HG02588 (cell line): ENCODE measurements around the gene A3GALT2.
"Not testable (repeated sequence)": the region's sequence is repeated elsewhere in the genome, so short reads cannot be mapped to it uniquely, and the experiment has no call there.

Source experiments
- ATAC-seq: cut with Tn5 transposase; IDR thresholded peaks from one replicate; pipeline ENCODE4 v1.9.1; 2021; ENCODE audit warnings: mild to moderate bottlenecking, moderate library complexity; ENCODE audit not compliant: unreplicated experiment

Gene A3GALT2

GRCh38 chr1:33295023-33295422 is 25.9 kb downstream of the A3GALT2 start:
- ATAC-seq = no peak

DNA sequence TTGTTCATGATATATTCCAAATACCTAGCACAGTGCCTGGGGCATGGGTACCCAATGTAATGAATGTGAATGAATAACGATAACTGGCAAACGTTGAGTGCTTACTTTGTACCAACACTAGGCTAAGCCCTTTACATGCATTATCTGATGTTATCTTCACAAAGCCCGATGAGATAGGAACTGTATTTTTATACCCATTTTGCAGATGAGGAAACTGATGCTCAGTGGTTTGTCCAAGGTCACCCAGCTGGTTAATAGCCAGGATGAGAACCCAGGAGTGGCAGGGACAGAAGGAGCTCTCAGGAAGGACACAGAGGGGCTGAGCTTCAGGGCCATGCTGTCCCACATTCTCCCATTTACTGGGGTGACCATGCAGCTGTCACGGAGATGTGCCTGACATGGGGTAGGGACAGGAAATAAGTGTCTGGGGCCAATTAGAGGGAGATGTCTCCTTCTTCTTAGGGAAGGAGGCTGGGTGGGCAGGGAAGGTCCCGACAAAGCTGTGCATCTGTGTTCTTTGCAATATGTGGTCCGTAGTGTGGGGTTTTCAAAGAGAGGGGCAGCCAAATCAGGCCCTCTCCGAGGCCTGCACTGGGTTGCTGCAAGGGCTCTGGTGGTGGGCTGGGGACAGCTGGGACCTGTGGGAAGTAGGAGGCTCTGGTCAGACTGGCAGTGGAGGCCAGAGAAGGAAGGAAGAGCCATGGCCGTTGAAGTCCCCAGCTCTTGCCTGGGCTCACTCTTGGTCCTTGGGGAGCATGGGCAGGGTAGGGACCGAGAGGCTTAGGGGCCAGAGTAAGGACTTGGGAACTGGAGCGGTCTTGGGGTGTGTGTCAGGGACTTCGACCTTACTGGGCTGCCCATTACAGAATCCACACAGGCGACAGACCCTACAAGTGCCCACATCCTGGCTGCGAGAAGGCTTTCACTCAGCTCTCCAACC is 26.6 kb downstream of the A3GALT2 start:
- no peak for ATAC-seq

DNA sequence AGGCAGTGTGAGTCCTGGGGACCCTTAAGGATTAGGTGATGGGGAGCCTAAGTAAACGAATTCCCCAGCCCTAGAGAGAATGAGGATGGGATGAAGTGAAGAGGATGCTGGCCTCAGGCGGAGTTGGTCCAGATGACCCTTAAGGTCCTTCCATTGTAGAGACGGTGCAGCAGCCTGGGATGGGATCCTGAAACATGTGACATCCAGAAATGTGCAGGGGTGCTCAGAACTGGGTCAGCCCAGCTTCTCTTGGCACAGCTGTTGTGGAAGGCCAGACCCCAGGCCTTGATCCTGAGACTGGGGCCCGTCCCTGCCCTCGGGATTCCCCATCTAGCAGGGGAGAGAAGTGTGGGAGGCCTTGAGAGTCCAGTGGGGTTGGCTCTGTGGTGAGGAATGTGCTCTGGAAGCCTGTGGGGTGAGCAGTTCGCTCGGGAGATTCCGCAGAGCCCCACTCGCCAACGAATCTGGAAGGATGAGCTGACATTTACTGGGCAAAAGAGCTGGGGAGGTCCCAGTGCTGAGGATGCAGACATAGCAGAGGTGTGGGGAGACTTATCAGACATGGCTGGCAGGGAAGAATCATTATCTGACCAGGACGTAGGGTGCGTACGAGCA is 28.1 kb downstream of the A3GALT2 start:
- no peak for ATAC-seq

DNA sequence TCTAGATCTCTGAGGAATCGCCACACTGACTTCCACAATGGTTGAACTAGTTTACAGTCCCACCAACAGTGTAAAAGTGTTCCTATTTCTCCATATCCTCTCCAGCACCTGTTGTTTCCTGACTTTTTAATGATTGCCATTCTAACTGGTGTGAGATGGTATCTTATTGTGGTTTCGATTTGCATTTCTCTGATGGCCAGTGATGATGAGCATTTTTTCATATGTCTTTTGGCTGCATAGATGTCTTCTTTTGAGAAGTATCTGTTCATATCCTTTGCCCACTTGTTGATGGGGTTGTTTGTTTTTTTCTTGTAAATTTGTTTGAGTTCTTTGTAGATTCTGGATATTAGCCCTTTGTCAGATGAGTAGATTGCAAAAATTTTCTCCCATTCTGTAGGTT is 30.3 kb downstream of the A3GALT2 start:
- ATAC-seq = not testable (repeated sequence)

GRCh38 chr1:33289858-33290154 is 31.1 kb downstream of the A3GALT2 start:
- ATAC-seq = no peak

- ATAC-seq = no peak
These were observed 31.7 kb downstream of the A3GALT2 start for GRCh38 chr1:33288976-33289857.

DNA sequence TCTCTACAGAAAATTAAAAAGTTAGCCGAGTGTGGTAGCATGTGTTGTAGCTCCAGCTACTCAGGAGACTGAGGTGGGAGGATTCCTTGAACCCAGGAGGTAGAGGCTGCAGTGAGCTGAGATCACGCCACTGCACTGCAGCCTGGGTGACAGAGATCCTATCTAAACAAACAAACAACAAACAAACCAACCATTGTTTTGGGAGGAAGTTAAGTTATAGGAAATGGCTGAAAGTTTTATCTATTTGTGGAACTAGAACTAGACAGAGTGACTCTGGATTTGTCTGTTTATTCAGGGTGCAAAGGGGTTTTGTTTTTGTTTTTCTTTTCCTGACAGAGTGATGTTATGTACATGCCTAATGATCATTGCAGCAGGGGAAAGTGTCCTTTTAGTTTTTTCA is 33.6 kb downstream of the A3GALT2 start:
- ATAC-seq = no peak

GRCh38 chr1:33286451-33287185 is 34.3 kb downstream of the A3GALT2 start:
- no peak for ATAC-seq

DNA sequence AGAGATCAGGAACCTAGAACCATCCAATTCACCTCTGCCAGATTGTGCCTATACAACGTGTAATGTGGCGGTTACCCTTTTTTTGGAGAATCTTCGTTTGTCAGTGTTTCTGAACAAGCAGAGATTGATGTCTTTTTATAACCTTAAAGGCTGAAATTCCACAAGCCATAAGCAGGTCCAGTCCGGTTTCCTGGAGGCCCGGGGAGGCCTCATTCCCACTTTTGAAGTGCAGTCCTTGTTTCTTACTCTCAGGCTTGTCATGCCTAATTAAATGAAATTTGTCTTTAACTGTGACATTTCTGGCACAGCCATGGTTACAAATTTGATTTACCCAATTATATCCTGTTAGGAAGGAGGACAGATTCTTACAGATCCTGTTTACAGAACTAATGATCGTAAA is 36.8 kb downstream of the A3GALT2 start:
- no peak for ATAC-seq

DNA sequence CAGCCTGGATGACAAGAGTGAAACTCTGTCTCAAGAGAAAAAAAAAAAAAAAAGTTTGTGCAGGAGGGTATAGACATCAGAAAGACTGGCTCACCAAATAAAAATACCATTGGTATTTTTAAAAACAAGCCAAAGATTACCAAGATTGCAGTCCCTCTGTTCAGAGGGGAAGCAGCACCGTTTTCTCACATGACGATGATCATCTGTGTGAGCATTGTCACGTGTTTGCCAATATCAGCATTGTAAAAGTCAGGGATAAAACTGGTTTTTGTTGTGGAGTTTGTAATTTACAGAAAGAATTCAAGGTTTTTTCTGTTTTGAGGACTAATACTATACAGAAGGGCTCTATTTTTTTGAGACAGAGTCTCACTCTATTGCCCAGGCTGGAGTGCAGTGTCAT is 38.1 kb downstream of the A3GALT2 start:
- ATAC-seq = no peak

GRCh38 chr1:33281554-33282303 is 39.2 kb downstream of the A3GALT2 start:
- no peak for ATAC-seq

GRCh38 chr1:33280091-33280661 is 40.7 kb downstream of the A3GALT2 start:
- no peak for ATAC-seq

DNA sequence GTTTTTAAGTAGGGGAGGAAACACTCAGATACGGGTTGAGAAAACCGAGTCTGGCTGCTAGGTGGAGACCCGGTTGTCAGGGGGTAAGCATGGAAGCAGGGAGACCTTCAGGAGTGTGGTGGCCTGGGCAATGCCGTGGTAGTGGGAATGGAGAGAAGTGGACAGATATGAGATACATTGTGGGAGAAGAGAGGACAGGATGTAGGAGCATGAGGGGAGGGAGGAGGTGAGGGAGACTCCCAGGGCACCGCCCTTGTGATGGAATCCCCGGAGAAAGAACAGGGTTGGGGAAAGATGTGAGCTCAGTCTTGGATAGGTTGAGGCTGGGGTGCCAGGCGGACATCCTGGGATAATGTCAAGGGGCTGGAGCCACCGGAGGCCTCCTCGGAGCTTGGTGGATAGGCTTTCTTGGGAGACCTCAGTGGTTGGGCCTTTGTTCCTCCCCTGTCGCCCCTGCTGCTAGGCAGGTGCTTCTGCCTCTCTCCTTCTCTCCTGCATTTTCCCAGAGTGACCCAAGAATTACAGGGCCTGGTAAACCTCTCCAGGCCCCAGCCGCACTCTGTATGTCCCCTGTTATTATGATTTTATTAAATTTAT is 43.3 kb downstream of the A3GALT2 start:
- ATAC-seq = no peak

- ATAC-seq = no peak
These were observed 44.2 kb downstream of the A3GALT2 start for GRCh38 chr1:33276573-33277298.

DNA sequence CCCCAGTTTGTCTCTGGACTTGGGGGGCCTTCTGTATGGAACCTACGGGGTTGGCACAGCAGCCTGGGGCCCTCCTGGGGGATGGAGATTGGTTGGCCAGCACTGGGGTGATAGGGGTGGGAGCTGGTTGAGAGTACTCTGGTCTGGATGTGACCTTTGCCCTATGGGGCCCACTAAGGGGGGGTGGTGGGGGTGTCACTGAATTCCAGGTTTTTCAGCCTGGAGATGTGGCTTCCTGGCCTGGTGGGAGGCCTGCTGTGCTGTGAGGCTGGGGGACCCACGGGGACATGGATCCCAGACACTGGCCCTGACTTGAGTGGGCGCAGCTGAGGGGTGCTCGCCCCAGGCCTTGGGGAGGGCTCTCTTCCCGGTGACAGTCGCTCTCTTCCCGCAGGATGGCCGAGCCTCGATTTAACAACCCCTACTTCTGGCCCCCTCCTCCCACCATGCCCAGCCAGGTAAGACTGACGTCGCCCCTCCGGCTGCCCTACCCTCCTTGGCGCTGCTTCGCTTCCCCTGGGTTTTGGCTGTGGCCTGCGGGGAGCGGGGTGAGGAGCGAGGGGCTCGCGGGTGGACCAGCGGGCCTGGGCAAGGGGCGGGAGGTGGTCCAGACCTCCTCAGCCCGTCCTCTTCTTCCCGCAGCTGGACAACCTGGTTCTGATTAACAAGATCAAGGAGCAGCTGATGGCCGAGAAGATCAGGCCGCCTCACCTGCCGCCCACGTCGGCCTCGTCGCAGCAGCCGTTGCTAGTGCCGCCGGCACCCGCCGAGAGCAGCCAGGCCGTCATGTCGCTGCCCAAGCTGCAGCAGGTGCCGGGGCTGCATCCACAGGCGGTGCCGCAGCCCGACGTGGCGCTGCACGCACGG is 45.0 kb downstream of the A3GALT2 start:
- no peak for ATAC-seq

DNA sequence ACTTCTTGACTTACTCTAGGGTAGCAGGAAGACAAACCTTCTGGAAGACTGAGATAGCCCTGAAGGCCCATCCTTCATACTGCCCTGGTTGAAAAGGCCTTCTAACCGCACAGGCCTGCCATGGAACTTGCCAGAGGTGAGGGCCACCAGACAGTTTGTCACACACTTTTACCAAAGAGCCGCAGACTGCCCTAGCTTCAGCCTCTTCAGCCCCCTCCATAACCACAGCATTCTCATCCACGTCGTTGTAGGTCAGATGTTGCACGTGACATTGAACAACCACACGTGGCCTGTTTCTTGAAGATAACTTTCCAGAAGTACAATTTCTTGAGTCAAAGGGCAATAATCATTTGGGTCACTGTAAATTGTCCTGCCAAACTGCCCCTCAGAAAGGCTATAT is 45.7 kb downstream of the A3GALT2 start:
- no peak for ATAC-seq

DNA sequence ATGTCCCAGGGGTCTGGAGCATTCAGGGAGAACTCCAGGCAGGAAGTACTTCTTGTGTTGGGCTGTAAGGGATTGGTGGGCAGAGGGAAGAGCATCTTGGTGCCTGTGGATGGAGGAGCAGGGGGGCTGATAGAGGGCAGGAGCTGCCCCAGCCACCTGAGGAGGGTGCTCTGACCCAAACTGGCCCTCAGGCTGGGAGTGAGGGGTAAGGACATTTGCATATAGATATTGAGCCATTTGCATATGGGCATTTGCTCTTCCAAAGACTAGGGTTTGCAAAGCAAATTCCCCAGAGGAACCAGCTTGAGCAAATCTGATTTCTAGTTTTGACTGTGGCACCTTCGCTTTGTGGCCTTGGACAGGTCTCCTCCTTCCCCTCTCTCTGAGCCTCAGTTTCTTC is 46.5 kb downstream of the A3GALT2 start:
- ATAC-seq = no peak

DNA sequence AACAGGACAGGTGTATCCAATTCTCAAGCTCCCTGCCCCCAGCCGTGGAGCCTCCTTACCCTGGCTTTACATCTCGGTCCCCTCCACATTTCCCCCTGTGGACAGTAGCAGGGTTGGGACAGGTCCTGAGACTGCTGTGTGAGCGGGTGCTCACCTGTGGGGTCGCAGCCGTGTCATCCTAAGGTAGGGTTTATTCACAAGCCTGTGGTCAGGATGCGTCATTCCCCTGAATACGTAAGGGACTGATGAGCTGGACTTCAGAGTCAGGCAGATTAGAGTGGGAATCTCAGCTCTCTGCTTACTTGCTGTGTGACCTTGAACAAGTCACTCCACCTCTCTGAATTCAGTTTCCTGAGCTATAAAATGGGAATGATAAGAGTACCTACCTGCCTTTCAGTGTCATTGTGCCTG is 46.9 kb downstream of the A3GALT2 start:
- no peak for ATAC-seq
